ENCODE data around the gene ZNF473.
"Not testable (repeated sequence)": the region's sequence is repeated elsewhere in the genome, so short reads cannot be mapped to it uniquely, and the experiment has no call there.

The ZNF473 gene

DNA sequence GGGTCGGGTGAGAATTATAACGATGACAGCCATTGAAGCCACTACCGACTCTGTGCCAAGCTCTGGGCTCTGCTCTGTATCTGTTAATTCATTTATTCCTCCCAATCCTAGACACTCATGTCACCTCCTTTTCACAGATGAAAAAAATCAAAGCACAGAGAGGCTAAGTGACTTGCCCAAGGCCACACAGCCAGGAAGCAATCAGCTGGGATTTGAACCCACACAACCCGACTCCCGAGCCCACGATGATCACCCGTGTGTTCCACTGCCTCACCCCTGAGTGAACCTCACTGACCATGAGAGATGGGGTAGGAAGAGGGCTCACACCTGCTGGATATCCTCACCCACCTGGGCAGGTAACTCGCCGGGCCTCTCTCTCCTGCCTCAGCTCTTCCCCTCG is 40.1 kb downstream of the ZNF473 start:
- Histone ChIP-seq H3K4me2 (ENCODE audit: low read depth, low read length, poor library complexity, severe bottlenecking) (no peak overlapping the region), H3K9ac (ENCODE audit: low read depth, low read length, poor library complexity, severe bottlenecking) (no peak overlapping the region), H3F3A (ENCODE audit: low read depth) (no peaks in the 10 kb centered on the region), H3K36me3 (ENCODE audit: insufficient read depth, low read length) (no peaks in the 10 kb centered on the region), H3K4me3 (ENCODE audit: low read length, poor library complexity, severe bottlenecking) (no peak overlapping the region), H3K9me2 (replicated peaks; ENCODE audit: low read depth, low read length) (no peaks in the 10 kb centered on the region), H4K20me1 (ENCODE audit: insufficient read depth, low read length, poor library complexity, severe bottlenecking) (no peaks in the 10 kb centered on the region), H3K9me3 (ENCODE audit: insufficient read depth, low read depth, low read length) (no peaks in the 10 kb centered on the region), H2AFZ (ENCODE audit: low read length) (no peak overlapping the region), H3K79me2 (ENCODE audit: insufficient read depth, low read length) (no peaks in the 10 kb centered on the region), H3K27me3 (ENCODE audit: insufficient read depth, low read length, poor library complexity, severe bottlenecking) (no peaks in the 10 kb centered on the region), H3K4me1 (ENCODE audit: insufficient read depth, low read length, poor library complexity, severe bottlenecking) (no peaks in the 10 kb centered on the region)
- TF ChIP-seq CTCF (conservative IDR thresholded peaks at IDR 0.05; ENCODE audit: low read length) = no peak
- TF ChIP-seq EZH2phosphoT487 (IDR thresholded peaks at IDR 0.05; ENCODE audit: borderline replicate concordance) = no peak

DNA sequence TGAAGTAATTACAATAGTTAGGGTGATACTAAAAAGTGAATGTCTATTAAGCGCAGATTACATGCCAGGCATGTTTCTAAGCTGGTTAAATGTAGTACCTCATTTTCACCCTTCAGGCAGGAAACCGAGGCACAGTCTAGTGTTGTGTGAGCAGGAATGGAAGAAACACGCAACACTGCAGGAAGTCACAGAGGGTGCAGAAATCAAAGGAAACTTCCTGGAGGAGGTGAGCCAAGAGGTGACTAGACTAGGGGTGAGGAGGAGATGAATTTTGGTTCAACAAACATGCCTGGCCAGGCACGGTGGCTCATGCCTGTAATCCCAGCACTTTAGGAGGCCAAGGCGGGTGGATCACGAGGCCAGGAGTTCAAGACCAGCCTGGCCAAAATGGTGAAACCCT is 41.8 kb downstream of the ZNF473 start:
- Histone ChIP-seq H3K4me3 (ENCODE audit: low read length, poor library complexity, severe bottlenecking) (no peak overlapping the region), H3K4me2 (ENCODE audit: low read depth, low read length, poor library complexity, severe bottlenecking) (no peak overlapping the region), H3K9me3 (ENCODE audit: insufficient read depth, low read depth, low read length) (no peaks in the 10 kb centered on the region), H3K36me3 (ENCODE audit: insufficient read depth, low read length) (no peaks in the 10 kb centered on the region), H2AFZ (ENCODE audit: low read length) (no peak overlapping the region), H3K27me3 (ENCODE audit: insufficient read depth, low read length, poor library complexity, severe bottlenecking) (no peaks in the 10 kb centered on the region), H3K9me2 (replicated peaks; ENCODE audit: low read depth, low read length) (no peaks in the 10 kb centered on the region), H4K20me1 (ENCODE audit: insufficient read depth, low read length, poor library complexity, severe bottlenecking) (no peaks in the 10 kb centered on the region), H3K4me1 (ENCODE audit: insufficient read depth, low read length, poor library complexity, severe bottlenecking) (no peaks in the 10 kb centered on the region), H3K79me2 (ENCODE audit: insufficient read depth, low read length) (no peaks in the 10 kb centered on the region), H3F3A (ENCODE audit: low read depth) (no peaks in the 10 kb centered on the region), H3K9ac (ENCODE audit: low read depth, low read length, poor library complexity, severe bottlenecking) (no peak overlapping the region)
- no peak for TF ChIP-seq EZH2phosphoT487 (IDR thresholded peaks at IDR 0.05; ENCODE audit: borderline replicate concordance)
- no peak for TF ChIP-seq CTCF (conservative IDR thresholded peaks at IDR 0.05; ENCODE audit: low read length)

GRCh38 chr19:50068382-50068781 is 42.6 kb downstream of the ZNF473 start:
- H3K27me3 ChIP-seq (ENCODE audit: insufficient read depth, low read length, poor library complexity, severe bottlenecking); H3K9me3 ChIP-seq (ENCODE audit: insufficient read depth, low read depth, low read length); H3K79me2 ChIP-seq (ENCODE audit: insufficient read depth, low read length): not testable (repeated sequence)

GRCh38 chr19:50075076-50075475 is 49.3 kb downstream of the ZNF473 start:
- H3K4me3 ChIP-seq (ENCODE audit: low read length, poor library complexity, severe bottlenecking); H3K9me2 ChIP-seq (replicated peaks; ENCODE audit: low read depth, low read length); H3K4me2 ChIP-seq (ENCODE audit: low read depth, low read length, poor library complexity, severe bottlenecking); H3K36me3 ChIP-seq (ENCODE audit: insufficient read depth, low read length); H4K20me1 ChIP-seq (ENCODE audit: insufficient read depth, low read length, poor library complexity, severe bottlenecking); H3K9ac ChIP-seq (ENCODE audit: low read depth, low read length, poor library complexity, severe bottlenecking); H3K27me3 ChIP-seq (ENCODE audit: insufficient read depth, low read length, poor library complexity, severe bottlenecking); H3K9me3 ChIP-seq (ENCODE audit: insufficient read depth, low read depth, low read length); H2AFZ ChIP-seq (ENCODE audit: low read length); H3K4me1 ChIP-seq (ENCODE audit: insufficient read depth, low read length, poor library complexity, severe bottlenecking); H3K79me2 ChIP-seq (ENCODE audit: insufficient read depth, low read length); H3F3A ChIP-seq (ENCODE audit: low read depth): not testable (repeated sequence)

More at GRCh38 chr19:50068382-50068781, 42.6 kb downstream of the ZNF473 start:
- H3F3A ChIP-seq (ENCODE audit: low read depth); H4K20me1 ChIP-seq (ENCODE audit: insufficient read depth, low read length, poor library complexity, severe bottlenecking); H3K9me2 ChIP-seq (replicated peaks; ENCODE audit: low read depth, low read length); H3K4me2 ChIP-seq (ENCODE audit: low read depth, low read length, poor library complexity, severe bottlenecking); H3K36me3 ChIP-seq (ENCODE audit: insufficient read depth, low read length); H3K4me3 ChIP-seq (ENCODE audit: low read length, poor library complexity, severe bottlenecking); H3K9ac ChIP-seq (ENCODE audit: low read depth, low read length, poor library complexity, severe bottlenecking); H3K4me1 ChIP-seq (ENCODE audit: insufficient read depth, low read length, poor library complexity, severe bottlenecking); H2AFZ ChIP-seq (ENCODE audit: low read length): not testable (repeated sequence)

DNA sequence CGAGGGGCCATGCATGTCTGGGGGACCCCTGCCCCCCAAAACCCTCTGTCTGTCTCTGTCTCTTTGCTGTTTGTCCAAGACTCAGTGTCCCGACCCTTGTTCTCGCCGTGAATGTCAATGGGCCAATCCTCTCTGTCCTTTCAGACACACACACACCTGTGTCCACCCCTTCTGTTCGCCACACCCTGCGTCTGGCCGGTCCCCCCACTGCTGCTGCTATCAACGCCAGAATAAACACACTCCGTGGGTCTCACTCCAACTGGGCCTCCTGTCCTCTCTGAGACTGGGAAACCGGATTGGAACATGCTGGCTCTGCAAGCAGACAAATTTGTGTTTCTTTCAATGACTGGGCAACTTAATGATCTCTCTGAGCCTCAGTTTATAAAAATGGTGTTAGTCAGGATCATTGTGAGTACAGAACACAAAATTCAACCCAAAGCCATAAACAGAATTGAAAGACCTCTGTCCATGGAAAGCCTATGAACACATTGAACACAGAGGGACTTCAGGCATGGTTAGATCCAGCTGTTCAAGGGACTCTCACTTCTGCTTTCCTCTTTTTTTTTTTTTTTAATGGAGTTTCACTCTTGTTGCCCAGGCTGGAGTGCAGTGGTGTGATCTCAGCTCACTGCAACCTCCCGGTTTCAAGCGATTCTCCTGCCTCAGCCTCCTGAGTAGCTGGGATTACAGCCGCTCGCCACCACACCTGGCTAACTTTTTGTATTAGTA is 50.0 kb downstream of the ZNF473 start:
- not testable (repeated sequence) for H3F3A ChIP-seq (ENCODE audit: low read depth); H3K9me2 ChIP-seq (replicated peaks; ENCODE audit: low read depth, low read length); H3K36me3 ChIP-seq (ENCODE audit: insufficient read depth, low read length); H3K4me2 ChIP-seq (ENCODE audit: low read depth, low read length, poor library complexity, severe bottlenecking); H3K9me3 ChIP-seq (ENCODE audit: insufficient read depth, low read depth, low read length); H4K20me1 ChIP-seq (ENCODE audit: insufficient read depth, low read length, poor library complexity, severe bottlenecking); H3K79me2 ChIP-seq (ENCODE audit: insufficient read depth, low read length); H2AFZ ChIP-seq (ENCODE audit: low read length); H3K4me3 ChIP-seq (ENCODE audit: low read length, poor library complexity, severe bottlenecking); H3K4me1 ChIP-seq (ENCODE audit: insufficient read depth, low read length, poor library complexity, severe bottlenecking); H3K9ac ChIP-seq (ENCODE audit: low read depth, low read length, poor library complexity, severe bottlenecking); H3K27me3 ChIP-seq (ENCODE audit: insufficient read depth, low read length, poor library complexity, severe bottlenecking)

DNA sequence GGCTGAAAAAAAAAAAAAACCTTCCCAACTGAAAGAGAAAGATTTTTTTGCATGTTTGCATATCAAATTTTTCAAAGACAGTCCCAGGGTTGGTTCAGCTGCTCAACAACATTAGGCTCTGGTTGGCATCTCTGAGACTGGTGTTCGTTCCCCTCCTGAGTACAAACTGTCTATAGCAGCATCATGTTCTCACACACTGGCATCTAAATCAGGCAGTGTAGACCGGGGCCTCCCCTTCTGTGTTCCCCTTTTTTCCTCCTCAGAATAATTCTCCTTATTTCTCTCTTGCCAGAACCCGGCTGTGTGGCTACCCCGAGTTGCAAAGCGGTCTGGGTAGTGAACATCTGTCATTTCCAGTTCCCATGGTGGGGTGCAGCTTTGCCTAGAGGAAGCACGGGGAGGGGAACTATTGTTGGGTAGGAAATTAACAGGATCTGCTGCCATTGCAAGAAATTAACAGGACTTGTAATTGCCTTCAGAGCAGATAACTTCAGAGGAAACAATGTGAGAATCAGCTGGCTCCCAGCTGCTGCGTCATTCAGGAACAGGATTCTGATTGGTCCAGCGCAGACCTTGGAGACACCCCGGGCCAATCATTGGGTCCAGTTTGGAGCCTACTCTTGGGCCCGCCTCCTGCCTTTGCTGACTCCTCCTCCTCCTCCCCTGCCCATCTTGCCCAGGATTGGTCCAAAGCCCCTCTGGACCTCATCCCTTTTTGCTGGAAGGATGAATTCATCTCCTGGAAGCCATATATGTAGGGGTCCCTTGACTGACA is 51.0 kb downstream of the ZNF473 start:
- H3K36me3 ChIP-seq (ENCODE audit: insufficient read depth, low read length); H3K9me2 ChIP-seq (replicated peaks; ENCODE audit: low read depth, low read length); H3K9me3 ChIP-seq (ENCODE audit: insufficient read depth, low read depth, low read length); H3K9ac ChIP-seq (ENCODE audit: low read depth, low read length, poor library complexity, severe bottlenecking); H3K4me3 ChIP-seq (ENCODE audit: low read length, poor library complexity, severe bottlenecking); H3K79me2 ChIP-seq (ENCODE audit: insufficient read depth, low read length); H2AFZ ChIP-seq (ENCODE audit: low read length); H4K20me1 ChIP-seq (ENCODE audit: insufficient read depth, low read length, poor library complexity, severe bottlenecking); H3K4me1 ChIP-seq (ENCODE audit: insufficient read depth, low read length, poor library complexity, severe bottlenecking); H3F3A ChIP-seq (ENCODE audit: low read depth); H3K27me3 ChIP-seq (ENCODE audit: insufficient read depth, low read length, poor library complexity, severe bottlenecking); H3K4me2 ChIP-seq (ENCODE audit: low read depth, low read length, poor library complexity, severe bottlenecking): not testable (repeated sequence)

Data from Loucy (cell line).